ENCODE results near the gene DPH7.
"Not testable (repeated sequence)": the region's sequence is repeated elsewhere in the genome, so short reads cannot be mapped to it uniquely, and the experiment has no call there.

The DPH7 gene

GRCh38 chr9:137511758-137512463 is 66.8 kb downstream of the DPH7 start:
- Histone ChIP-seq H3K9me3 (ENCODE audit: insufficient read depth, low read length) (no peaks in the 10 kb centered on the region), H3K4me3 (ENCODE audit: low read length) (no peak overlapping the region), H3K36me3 (replicated peaks; ENCODE audit: low read depth, low read length) (no peaks in the 10 kb centered on the region), H3K27me3 (ENCODE audit: low read depth, low read length) (no peaks in the 10 kb centered on the region), H3K27ac (ENCODE audit: low read length) (no peak overlapping the region), H3K79me2 (ENCODE audit: low read length) (no peaks in the 10 kb centered on the region), H3K4me1 (ENCODE audit: low read length) (peaks cover 10% of the 10 kb centered on the region), H2AFZ (ENCODE audit: low read depth, low read length) (no peak overlapping the region), H4K20me1 (ENCODE audit: insufficient read depth, low read length) (no peaks in the 10 kb centered on the region), H3K9ac (ENCODE audit: low read length) (no peak overlapping the region), H3K4me2 (ENCODE audit: low read length) (no peak overlapping the region)
- no peak for TF ChIP-seq CTCF (IDR thresholded peaks at IDR 0.05; ENCODE audit: low read depth, low read length)
- TF ChIP-seq EZH2phosphoT487 (IDR thresholded peaks at IDR 0.05; ENCODE audit: low read depth), result no peak

- not testable (repeated sequence) for H2AFZ ChIP-seq (ENCODE audit: low read depth, low read length); H4K20me1 ChIP-seq (ENCODE audit: insufficient read depth, low read length); H3K36me3 ChIP-seq (replicated peaks; ENCODE audit: low read depth, low read length); H3K4me2 ChIP-seq (ENCODE audit: low read length); H3K27me3 ChIP-seq (ENCODE audit: low read depth, low read length); H3K27ac ChIP-seq (ENCODE audit: low read length); H3K9ac ChIP-seq (ENCODE audit: low read length); H3K79me2 ChIP-seq (ENCODE audit: low read length); H3K9me3 ChIP-seq (ENCODE audit: insufficient read depth, low read length); H3K4me3 ChIP-seq (ENCODE audit: low read length)
- peaks cover 10% of the 10 kb centered on the region for H3K4me1 ChIP-seq (ENCODE audit: low read length)
Observed at GRCh38 chr9:137511126-137511525, 67.6 kb downstream of the DPH7 start.

GRCh38 chr9:137509198-137509597 is 69.5 kb downstream of the DPH7 start:
- no peak for TF ChIP-seq EZH2phosphoT487 (IDR thresholded peaks at IDR 0.05; ENCODE audit: low read depth)
- no peak for TF ChIP-seq CTCF (IDR thresholded peaks at IDR 0.05; ENCODE audit: low read depth, low read length)
- no peaks in the 10 kb centered on the region for H3K79me2 ChIP-seq (ENCODE audit: low read length)
- H2AFZ ChIP-seq (ENCODE audit: low read depth, low read length), result no peak overlapping the region
- no peak overlapping the region for H3K9ac ChIP-seq (ENCODE audit: low read length)
- no peaks in the 10 kb centered on the region for H3K27me3 ChIP-seq (ENCODE audit: low read depth, low read length)
- H3K36me3 ChIP-seq (replicated peaks; ENCODE audit: low read depth, low read length), result no peaks in the 10 kb centered on the region
- no peaks in the 10 kb centered on the region for H4K20me1 ChIP-seq (ENCODE audit: insufficient read depth, low read length)
- H3K9me3 ChIP-seq (ENCODE audit: insufficient read depth, low read length), result no peaks in the 10 kb centered on the region
- no peak overlapping the region for H3K27ac ChIP-seq (ENCODE audit: low read length)
- no peak overlapping the region for H3K4me2 ChIP-seq (ENCODE audit: low read length)
- H3K4me1 ChIP-seq (ENCODE audit: low read length), result peaks cover 10% of the 10 kb centered on the region
- no peak overlapping the region for H3K4me3 ChIP-seq (ENCODE audit: low read length)

GRCh38 chr9:137506702-137507171 is 72.0 kb downstream of the DPH7 start:
- H3K79me2 ChIP-seq (ENCODE audit: low read length), result no peaks in the 10 kb centered on the region
- H3K4me1 ChIP-seq (ENCODE audit: low read length), result no peaks in the 10 kb centered on the region
- H4K20me1 ChIP-seq (ENCODE audit: insufficient read depth, low read length), result no peaks in the 10 kb centered on the region
- no peaks in the 10 kb centered on the region for H3K36me3 ChIP-seq (replicated peaks; ENCODE audit: low read depth, low read length)
- no peak overlapping the region for H2AFZ ChIP-seq (ENCODE audit: low read depth, low read length)
- no peak overlapping the region for H3K4me3 ChIP-seq (ENCODE audit: low read length)
- no peak overlapping the region for H3K27ac ChIP-seq (ENCODE audit: low read length)
- H3K27me3 ChIP-seq (ENCODE audit: low read depth, low read length), result no peaks in the 10 kb centered on the region
- no peak overlapping the region for H3K4me2 ChIP-seq (ENCODE audit: low read length)
- no peak for TF ChIP-seq CTCF (IDR thresholded peaks at IDR 0.05; ENCODE audit: low read depth, low read length)
- TF ChIP-seq EZH2phosphoT487 (IDR thresholded peaks at IDR 0.05; ENCODE audit: low read depth), result no peak
- H3K9ac ChIP-seq (ENCODE audit: low read length), result no peak overlapping the region
- no peaks in the 10 kb centered on the region for H3K9me3 ChIP-seq (ENCODE audit: insufficient read depth, low read length)
